Activated CD4-positive, CD25-positive, alpha-beta regulatory T cell treated with anti-CD3 and anti-CD28 coated beads, Interleukin-2, amount 50 U/mL, for 16 hours (primary cell): Measurements from ENCODE around the gene PDCL3.
A peak's percentile ranks its signal among the peaks of the same experiment; 100 is the strongest.

Experiments used
- DNase-seq: peaks from one replicate; pipeline ENCODE4 v3.0.0-alpha.2; 2020; ENCODE audit warnings: low read depth, low spot score

Gene PDCL3

DNA sequence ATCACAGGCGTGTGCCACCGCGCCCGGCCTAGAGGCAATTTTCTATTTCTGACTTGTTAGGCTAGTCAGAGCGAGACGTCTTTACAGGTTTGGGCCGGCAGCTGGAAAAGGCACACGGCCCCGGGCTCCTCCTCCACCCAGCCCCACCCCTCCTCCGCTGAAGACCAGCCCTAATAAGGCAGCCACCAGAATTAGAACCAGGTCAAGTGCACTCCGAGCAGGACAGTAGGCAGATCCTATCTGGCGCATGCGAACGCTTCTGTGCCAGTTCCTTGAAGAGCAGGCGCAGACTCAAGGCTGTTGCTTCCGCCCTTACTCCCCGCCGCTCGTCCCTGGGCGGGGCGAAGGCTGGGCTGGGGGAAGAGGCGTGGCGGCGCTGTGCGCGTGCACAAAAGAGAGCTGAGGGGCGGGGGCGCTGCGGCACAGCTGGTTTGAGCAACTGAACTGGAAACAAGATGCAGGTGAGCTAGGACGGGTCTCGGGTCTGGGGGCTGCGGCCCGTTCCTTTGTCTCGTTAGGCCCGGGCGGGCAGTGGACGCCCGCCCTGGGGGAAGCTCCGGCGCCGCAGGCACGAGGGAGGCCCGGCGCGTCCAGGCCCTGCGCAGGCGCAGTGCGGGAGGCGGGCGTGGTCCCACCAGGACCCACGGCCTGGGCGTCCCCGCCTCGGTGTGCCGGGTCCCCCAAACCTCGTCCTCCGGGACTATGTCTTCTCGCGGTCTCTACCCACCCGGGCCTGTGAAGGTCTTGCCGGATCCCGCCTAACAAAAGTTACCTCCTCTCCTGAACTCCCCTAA is at the start of gene PDCL3:
Gene PDCL3, plus strand, starts transcription at position 381 of the 794 bp plus-strand sequence. Its CDS starts 75 bp downstream, at position 456.
- peak; percentile 85 for DNase-seq

DNA sequence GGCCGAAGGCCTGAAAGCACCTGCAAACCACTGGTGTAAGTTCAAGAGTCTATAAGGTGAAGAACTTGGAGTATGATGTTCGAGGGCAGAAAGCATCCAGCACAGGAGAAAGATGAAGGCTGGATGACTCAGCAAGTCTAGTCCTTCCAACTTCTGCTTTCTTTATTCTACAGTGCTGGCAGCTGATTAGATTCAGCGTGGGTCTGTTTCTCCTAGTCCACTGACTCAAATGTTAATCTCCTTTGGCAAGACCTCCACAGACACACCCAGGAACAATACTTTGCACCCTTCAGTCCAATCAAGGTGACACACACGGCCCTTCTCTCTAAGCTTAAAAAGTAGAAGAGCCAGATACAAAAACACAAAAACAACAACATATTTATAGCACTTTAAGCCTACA is 49.1 kb upstream of the PDCL3 start:
- DNase-seq: no peak

DNA sequence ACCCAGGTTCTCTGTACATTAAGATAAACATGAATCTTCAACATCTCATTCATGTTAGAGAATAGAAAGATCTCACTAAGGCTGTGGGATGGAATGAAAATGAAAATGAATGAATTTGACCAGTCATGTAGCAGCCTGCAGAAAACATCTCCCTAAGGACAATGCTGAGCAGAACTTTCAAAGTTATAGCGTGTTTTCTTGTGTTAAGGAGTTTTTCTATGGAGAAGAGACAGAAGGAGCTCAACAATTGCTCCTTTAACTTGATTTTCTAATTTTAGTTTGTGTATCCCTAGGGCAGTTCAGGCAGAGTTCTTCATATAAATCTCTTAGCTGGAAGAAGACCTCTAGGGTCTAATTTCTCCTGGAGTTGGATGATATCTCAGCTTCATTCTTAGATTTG is 45.2 kb upstream of the PDCL3 start:
- no peak for DNase-seq

DNA sequence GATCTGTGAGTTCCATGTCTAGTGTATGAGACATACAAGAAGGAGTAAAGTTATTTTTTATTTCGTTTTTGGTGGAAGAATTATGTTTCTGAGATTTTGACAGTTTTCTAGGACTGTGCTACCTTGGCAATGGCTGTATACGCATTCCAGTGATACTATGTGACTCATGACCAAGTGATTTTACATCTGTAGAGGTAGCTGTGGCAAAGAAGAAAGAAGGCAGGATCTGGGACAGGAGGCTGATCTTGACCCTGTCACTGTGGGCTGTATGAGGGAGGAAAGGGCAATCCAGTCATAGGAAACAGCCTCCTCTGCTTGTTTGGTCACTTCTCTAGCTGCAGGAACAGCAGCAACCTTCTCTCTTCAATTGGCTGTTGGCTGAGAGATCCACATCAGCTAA is 44.0 kb upstream of the PDCL3 start:
- DNase-seq: no peak

DNA sequence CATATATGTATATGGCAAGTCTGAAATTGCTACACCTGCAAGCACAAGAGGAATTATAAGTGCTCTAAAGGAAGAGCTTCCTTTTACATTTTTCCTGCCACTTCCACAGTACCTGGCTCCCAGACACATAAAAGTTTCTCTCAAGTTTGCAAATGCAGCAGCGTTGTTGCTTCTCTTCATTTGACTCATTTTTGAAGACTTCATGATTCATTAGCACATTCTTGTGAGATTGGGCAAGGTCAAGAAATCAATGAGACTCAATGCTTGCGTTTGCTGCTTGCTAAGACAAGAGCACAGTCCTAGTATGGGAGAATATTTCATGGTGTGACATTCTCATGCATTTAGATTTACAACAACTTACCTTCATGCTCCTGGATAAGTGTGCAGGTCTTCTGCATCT is 42.6 kb upstream of the PDCL3 start:
- DNase-seq: no peak

DNA sequence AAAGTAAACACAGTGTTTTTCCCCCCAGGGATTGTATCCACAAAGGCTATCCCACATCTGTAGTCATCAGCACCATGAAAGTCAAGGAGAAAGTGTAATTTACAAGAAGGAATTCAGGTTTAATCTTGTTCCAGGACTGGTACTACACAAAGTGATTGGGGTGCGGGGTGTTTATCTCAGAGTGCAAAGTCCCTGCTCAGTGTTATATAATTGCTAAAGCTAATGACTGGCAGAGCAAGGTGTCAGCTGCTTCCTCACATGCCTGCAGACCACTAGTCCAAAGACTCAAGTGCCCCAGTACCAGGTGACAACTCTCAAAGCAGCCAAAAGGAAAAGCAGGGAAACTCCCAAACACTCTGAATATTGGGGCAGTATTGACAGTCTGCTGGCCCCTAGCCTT is 40.4 kb upstream of the PDCL3 start:
- DNase-seq: no peak

DNA sequence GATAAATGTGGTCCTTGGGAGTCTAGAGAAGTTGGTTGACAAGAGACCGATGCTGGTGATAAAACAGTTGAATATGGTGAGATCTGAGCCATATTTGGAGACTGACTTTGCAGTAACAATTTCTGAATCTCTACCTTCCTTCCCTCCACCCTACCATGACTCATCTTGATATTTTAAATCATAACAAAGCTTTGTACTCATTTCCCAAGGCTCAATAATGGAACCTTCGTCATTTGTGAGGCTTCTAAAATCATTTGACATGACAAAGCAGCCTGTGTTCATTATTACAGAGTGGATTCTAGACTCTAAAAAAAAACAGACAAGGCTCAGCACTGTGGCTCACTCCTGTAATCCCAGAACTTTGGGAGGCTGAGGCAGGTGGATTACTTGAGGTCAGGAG is 38.5 kb upstream of the PDCL3 start:
- no peak for DNase-seq

DNA sequence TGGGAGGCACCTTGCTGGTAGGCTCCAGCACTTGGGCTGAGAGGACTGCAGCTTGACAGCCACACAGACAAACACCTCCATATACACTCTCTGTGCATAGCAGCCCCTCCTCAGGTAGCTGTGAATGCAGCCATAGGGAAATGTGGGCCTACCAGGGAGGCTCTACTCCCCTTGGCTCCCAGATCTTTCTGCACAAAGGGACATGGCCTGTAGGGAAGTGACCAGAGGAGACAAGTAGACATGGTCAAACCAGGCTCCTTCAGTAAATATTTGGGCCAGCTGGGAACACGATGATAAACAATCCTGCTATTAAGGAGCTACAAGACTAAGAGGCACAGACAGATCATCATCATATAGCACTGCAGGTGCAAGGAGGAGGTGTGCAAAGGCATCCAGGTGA is 35.9 kb upstream of the PDCL3 start:
- DNase-seq: no peak

DNA sequence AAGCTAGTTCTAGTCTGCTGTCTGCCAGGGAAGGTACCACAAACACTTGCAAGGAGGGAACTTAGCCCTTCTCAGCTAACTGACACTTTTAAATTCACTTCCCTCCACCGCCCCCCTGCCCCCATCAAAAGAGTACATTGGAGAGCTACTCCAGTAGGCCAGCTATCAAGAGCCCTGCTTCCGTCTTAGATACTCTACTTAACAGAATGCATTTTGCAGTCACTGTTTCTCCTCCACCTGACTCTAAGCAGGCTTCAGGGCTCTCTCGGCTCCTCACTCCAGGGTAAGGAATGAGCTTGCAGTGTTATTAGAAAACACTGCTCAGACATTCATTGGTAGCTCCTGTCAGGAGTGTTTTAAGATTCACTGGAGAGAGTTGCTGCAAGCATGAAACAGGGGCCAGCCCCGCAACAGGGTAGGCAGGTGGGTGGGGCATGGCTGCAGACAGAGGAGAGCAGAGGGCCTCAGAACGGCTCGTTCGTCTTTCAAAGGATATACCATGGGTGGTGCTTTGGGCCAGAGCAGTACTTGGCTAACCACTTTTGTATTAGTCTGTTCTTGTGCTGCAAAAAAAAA is 35.3 kb upstream of the PDCL3 start:
- DNase-seq: no peak

DNA sequence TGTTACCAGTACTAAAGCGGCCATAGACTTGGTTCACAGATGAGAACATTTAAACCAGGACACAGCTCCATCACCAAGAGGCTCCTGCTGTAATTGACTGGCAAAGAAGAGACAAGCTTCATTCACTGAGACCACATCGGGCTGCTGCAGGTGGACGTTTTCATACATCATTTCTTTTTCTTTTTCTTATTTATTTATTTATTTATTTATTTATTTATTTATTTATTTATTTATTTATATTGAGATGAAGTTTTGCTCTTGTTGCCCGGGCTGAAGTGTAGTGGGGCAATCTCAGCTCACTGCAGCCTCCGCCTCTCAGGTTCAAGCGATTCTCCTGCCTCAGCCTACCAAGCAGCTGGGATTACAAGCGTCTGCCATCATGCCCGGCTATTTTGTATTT is 33.6 kb upstream of the PDCL3 start:
- DNase-seq: no peak

DNA sequence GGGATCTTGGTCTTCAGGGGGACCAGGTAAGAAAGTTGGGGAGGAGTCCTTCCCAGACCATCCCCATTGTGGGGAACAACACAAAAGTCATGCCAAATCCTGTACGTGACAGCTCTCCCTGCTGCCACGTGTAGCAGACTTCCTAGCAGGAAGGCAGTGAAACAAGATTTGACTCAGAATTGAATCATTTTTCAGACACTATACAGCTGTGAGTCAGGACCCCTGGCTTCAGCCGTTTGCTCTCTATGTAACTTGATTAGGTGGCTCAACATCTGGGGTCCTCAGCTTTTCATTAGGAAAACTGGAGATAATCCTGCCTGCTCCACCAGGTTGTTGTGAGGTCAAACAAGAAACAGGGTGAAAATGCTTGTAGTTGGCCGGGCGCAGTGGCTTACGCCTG is 32.9 kb upstream of the PDCL3 start:
- DNase-seq: no peak

DNA sequence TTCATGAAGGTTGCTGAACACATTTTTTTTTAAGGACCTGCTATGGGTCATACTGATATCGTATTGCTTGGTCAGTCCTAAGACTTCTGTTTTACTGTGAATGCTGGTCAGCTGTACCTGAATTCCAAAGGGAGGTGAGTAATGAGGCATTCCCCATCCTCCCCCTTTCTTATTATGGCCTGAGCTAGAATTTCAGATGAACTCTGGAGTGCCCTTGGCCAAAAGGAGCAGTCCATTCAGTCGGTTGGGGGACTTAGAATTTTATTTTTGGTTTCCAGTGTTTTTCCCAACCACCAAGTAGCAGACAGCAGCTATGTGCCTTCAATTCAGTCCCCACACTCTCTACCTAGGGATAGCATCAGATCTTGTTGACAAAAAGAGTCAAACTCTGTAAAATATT is 26.9 kb upstream of the PDCL3 start:
- DNase-seq: no peak

DNA sequence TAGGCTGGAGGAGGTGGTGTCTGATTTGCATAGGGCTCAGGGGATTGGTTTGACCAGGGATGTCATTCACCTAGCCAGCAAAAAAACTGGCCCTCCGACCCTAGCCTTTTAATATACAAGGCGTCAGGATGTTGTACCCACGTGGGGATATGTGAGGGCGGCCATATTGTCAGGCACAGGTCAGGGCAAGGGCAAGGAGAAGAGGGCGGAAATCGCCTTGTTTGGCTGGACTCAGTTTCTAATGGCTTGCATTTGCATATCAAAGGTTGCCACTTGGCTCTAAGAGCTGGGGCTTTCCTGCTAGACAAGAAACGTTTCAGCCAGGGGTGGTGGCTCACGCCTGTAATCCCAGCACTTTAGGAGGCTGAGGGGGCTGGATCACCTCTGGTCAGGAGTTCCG is 24.9 kb upstream of the PDCL3 start:
- no peak for DNase-seq

DNA sequence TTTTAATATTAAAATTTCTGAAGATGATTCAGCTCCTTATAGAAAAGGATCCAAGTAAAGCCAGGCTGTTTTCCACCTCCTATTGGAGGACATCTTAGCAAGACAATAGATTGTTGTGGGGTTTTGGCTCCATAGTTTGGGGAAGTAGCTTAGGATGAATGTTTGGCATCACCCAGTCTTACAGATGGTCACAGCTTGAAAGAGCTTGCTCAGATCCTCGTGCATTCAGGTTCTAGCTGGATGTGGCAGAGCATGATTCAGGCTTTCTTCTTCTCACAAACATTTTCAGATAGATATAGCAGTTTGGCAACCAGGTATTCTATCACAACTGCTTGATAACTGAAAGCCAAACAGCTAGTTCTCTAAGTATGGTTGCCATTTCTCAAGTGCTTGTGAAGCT is 23.6 kb upstream of the PDCL3 start:
- DNase-seq: no peak

DNA sequence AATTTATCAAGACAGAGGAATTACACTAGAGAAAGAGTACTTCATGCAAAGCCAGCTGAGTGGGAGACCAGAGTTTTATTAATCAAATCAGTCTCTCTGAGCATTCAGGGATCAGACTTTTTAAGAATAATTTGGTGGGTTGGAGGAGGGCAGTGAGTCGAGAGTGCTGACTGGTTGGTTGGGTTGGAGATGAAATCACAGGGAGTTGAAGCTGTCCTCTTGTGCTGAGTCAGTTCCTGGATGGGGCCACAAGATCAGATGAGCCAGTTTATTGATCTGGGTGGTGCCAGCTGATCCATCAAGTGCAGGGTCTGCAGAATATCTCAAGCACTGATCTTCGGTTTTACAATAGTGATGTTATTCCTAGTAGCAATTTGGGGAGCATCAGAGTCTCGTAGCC is 21.4 kb upstream of the PDCL3 start:
- DNase-seq: no peak

DNA sequence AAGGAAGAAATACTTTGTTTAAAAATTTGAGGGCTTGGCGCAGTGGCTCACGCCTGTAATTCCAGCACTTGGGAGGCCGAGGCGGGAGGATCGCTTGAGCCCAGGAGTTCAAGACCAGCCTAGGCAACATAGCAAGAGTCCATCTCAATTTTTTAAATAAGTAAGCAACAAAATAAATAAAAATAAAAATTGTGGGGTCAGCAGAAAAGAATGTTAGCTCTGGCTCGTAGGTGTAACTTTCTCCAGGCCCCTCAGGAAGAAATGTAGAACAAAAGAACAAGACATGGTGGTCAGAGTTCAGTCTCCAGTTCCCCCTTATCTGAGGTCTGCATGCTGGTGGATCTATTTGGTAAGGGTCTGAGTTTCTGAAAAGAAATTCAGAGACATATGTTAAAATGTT is 20.4 kb upstream of the PDCL3 start:
- no peak for DNase-seq

DNA sequence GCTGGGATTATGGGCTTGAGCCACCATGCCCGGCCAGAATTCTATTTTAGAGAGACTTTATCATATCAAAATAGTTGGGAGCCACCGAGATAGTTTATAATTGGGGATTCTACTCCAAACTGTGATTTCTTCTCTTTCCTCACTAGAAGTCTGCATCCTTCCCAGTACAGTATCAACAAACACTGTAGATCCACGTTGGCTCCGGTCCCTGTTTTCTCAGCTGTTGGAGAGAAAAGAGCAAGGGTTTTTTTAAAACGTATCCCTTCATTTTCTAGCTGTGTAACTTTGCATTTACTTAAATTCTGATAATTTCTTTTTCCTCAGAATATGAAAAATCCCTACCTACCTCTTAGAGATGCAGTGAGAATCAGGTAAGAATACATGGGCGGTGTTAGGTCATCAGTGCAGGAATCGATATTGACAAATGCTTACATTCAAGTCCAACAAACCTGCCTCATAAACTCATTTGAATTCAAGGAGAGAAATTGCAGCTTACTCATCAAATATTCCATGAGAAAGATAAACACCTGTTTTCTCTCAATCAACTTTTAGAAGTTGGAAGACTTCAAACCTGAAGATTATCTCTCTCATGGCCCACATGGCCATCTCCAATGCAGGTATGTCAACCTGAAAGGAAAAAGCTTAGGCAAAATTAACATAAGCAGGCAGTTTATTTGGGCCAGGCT is 17.7 kb upstream of the PDCL3 start:
- no peak for DNase-seq

DNA sequence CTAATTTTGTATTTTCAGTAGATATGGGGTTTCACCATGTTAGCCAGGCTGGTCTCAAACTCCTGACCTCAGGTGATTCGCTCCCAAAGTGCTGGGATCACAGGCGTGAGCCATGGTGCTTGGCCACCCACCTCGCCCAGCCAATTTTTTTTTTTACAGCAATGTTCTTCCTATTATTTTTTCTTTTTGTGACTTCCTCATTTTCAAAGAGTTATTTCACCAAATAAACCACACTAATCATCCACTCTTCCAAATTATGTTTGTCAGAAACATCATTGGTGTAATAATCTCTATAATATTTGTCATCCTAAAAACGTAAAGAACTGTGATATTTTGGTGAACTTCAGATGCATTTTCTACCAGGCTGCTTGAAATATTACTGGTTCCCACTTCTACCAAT is 16.3 kb upstream of the PDCL3 start:
- DNase-seq: no peak

DNA sequence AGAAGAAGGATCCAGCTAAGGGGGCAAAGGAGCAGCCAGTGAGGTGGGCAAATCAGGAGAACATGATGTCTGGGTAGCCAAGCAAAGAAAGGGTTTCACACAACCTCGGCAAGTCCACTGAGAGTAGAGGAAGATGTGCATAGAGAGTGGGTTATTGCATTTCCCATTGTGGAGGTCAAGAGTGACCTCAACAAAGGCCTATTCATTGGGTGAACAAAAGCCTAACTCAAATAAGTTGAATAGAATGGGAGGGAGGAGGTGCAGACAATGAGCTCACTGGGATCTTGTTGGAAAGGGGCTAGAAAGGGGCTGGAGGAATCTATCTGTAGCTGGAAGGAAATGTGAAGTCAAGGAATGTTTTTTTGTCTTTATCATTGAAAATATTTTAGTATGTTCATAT is 14.0 kb upstream of the PDCL3 start:
- DNase-seq: no peak

DNA sequence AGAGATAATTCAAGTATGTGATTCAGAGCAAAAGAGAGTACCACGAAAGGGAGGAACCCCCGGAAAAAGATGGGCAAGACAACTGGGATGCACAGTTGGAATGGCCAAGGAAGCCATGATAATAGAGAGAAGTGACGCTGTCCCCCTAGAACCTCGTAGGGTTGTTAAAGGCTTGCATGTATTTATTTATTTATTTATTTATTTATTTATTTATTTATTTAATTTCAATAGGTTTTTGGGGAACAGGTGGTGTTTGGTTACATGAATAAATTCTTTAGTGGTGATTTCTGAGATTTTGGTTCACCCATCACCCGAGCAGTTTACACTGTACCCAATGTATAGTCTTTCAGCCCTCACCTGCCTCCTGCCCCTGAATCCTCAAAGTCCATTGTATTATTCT is 11.5 kb upstream of the PDCL3 start:
- no peak for DNase-seq

DNA sequence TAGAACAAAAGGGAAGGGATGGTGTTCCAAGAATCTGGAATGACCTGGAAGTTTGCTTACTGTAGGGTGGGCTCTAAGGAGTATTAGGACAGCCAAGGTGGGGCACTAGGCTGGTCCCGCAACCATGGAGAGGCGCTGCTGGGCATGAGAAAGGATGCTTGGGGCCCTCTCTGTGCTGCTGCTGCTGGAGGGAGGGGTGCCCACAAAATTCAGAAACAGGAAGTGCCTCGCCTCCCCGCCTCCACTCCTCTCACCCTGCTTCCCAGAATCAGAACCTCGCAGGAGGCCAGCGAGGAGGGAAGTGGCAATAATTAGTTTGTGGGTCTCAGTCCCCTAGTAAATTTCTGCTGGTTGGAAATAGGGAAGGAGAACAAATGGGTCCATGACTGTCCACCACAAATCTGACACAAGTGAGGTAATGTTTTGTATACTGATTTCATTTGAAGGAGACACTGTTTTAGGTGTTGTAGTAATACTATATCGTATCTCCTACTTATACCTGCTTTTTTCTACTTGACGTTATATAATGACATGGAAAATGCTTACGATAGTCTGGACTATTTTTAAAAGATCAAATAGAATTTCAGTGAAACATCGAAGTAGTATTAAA is 7.9 kb upstream of the PDCL3 start:
- peak; percentile 7 for DNase-seq

DNA sequence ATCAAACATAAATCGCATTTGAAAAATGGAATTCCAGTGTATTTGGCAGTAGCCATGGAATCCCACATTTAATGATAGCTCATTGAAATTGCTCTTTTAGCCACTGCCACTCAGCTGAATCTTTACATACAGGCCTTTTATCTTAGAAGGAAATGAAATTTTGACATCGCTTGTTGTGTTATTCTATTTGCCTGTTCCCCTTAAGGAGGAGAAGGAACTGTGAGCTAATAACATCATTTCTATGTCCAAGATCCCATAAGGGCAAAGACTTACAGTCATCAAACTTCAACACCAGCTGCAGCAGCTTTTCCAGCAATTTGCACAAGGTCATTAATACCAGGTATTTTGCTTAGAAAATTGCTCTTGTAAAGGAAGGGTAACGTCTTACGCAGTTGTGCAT is 6.0 kb upstream of the PDCL3 start:
- DNase-seq: no peak
